HG03025 (cell line): ENCODE measurements around the gene HTD2.

Experiments
- ATAC-seq: cut with Tn5 transposase; IDR thresholded peaks from one replicate; pipeline ENCODE4 v1.9.1; 2021; ENCODE audit warnings: mild to moderate bottlenecking, moderate library complexity; ENCODE audit not compliant: unreplicated experiment, low FRiP score

The HTD2 gene

DNA sequence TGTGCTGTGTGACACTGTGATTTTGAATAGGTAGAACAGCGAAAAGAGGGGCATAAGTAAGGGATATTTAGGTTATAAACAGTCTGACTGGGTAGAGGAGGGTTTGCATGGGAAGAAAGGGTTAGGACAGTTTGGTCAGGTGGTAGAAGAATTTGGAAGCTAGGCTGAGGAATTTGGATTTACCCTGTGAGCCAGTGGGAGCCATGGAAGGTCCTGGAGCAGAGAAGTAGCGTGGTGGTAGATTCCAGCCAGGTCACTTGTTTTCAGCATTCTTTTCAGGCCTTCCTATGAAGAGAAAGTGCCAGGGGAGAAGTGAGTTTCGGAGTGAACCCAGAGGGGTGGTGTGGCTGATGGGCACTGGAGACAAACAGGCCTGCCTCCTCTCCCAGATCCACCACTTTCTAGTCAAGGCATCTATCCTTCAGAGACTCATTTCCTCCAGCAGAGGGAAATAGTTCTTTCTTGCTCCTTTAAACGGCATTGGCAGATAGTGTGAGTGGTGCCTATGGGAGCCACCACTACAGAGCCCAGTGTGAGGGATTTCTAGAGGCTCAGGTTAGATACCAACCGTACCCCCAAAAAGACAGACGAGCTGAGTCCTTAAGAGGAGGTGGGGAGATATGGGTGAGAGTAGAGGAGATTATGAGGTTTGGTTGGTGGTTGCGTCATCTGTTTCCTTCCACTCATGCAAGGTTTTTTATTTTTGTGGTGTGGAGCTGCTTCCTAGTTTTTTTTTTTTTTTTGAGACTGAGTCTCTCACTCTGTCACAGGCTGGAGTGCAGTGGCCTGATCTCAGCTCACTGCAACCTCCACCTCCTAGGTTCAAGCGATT, 47.6 kb downstream of the HTD2 start:
- no peak for ATAC-seq

DNA sequence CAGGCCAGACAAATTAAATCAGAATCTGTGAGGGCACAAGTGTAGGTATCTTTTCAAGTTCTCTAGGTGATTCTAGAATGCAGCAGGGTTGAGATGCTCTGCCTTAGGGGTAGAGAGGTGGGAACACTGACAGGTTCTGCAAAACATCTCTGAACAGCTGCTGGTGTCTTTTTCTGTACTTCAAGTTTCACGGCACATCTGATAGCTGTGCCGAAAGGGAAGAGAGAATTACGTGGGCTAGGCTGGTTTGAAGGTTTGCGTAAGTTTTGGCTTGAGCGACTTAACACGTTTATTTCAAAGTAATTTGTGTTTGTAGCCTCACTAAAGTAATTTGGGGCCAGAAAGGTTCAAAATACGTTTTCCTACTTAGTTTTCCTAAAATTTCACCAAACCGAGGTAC, 48.9 kb downstream of the HTD2 start:
- ATAC-seq: peak; percentile 74

DNA sequence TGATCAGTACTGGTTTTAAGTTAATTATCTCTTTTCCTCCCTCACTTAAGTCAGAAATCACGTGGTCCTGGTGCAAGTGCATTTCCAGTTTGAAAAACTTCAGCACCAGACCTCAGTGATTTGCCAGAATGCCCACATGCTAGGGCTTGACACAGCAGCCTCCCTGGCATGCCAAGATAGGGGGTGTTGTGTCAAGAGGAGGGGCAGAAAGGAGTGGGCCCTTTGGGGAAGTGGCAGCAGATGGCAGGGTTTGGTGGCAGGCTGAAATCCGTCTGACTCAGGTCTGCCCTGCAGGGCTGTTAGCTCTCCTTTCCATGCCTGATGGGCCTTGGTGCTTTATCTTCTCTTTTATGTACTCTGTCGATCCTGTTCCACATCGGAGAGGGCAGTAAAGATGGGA, 49.7 kb downstream of the HTD2 start:
- ATAC-seq: no peak

DNA sequence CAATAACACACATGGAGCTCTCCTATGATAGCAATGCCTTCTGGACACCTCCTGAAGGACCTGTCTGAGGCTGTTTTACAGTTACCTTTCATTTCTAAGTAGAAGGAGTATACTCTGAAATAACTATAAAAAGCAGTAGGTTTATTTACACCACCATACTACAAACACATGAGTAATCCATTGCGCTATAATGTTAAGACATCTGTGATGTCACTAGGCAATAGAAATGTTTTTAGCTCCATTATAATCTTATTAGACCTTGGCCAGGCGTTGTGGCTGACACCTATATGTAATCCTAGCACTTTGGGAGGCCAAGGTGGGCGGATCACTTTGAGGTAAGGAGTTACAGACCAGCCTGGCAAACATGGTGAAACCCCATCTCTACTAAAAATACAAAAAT, 51.1 kb downstream of the HTD2 start:
- no peak for ATAC-seq

DNA sequence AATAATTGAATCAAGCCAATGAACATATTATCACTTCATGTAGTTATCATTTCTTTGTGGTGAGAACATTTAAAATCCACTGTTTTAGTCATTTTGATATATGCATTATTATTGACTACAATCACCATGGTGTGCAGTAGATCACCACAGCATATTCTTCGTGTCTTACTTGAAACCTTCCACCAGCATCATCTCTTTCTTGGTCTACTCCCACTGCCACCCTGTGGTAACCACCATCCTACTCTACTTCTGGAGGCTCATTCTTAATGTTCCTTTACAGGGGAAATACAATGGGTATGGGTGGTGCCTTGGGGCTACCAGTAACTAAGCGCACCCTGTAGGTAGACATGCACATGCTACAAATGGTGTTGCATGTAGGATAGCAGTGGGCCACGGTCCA, 51.8 kb downstream of the HTD2 start:
- no peak for ATAC-seq

DNA sequence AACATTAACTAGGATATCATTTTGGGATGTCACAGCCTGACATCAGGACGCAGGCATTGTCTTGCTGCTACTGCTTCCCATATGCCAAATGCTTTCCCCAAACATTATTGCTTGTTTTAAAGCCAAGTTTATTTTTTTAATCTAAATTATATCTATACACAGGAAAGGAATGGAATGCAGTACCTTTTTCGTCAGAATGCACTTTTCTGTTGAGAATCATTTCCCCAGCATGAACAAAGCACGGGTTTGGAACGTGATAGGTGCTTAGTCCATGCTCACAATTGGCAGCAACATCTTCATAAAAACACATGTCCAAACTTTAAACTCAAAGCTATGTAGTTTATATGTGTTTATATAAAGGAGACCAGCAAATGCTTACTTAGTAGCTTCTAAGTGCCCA, 52.5 kb downstream of the HTD2 start:
- no peak for ATAC-seq

DNA sequence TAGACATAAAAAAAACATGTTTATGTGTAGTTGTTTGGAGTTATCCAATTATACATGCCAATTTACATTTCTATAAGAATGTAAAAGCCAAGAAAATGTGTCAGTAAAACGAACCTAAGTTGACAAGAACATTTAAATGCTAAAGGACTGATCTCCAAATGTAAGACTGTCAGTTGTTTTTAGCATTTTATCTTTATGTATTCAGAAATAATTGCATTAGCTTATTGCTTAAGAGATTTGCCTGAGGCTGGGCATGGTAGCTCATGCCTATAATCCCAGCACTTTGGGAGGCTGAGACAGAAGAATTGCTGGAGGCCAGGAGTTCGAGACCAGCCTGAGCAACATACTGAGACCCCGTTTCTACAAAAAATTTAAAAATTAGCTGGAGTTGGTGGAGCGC, 53.3 kb downstream of the HTD2 start:
- no peak for ATAC-seq

DNA sequence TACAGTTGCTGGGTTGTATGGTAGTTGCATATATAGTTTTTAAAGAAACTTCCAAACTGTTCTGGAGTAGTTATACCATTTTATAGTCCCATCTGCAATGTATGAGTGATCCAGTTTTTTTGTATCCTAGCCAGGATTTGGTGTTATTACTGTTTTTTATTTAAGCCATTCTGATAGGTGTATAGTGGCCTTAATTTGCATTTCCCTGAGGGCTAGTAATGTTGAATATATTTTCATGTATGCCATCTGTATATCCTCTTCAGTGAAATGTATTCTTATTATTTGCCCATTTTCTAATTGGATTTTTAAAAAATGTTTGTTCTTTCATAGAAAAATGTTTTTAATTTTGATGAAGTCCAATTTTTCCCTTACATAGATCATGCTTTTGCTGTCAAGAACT, 55.5 kb downstream of the HTD2 start:
- ATAC-seq: no peak

DNA sequence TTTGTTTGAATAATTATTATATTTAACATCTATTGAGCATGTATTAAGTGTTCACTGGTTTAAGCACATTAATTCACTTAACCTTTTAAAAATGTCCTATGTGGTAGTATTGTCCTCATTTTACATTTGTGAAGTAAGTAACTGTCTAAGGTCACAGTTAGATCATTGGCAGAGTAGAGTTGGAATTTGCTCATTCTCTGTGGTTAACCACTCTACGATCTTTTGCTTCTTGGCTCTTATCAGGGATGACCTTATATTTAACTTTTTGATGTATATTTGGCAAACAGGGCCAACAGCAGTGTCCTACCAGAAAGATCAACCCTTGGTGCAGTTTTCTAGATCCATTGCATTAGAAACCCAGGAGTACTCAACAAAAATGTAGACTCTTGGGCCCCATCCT, 60.4 kb downstream of the HTD2 start:
- ATAC-seq: no peak

DNA sequence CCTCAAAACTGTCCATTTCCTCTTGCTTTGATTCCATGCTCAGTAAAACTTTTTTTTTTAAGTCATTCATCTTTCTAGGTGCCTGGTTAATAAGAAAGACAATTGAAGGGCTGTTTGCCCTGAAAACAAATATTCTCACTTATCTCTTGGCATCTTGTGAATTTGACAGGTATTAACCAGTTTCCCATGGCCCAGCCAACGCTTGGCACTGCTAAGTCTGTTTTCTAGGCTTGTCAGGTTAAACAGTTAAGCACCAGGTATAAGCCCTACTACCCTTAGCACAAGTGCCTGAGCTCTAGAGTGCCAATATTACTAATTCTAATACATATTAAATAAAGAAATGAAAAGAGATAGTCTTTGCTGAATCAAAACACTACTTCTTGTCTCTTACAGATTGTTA, 62.7 kb downstream of the HTD2 start:
- ATAC-seq: no peak
